Endothelial cell (in vitro differentiated cells): ENCODE results near the gene STRIP1. TPM values are rescaled to one million over a fixed set of nuclear protein-coding genes. Genes with fewer than 3 reads are reported as not detected.

Experiments
- DNase-seq: peaks from one replicate; pipeline ENCODE4 v3.0.0; 2021; ENCODE audit warnings: low spot score
- H3K27ac Mint-ChIP-seq: one replicate; pipeline ENCODE4 v1.8.0; 2021; ENCODE audit warnings: mixed read lengths, inconsistent platforms; ENCODE audit not compliant: unreplicated experiment
- H3K27me3 Mint-ChIP-seq: one replicate; pipeline ENCODE4 v1.8.0; 2021; ENCODE audit warnings: mild to moderate bottlenecking, moderate library complexity, mixed read lengths, inconsistent platforms; ENCODE audit not compliant: unreplicated experiment
- H3K36me3 Mint-ChIP-seq: one replicate; pipeline ENCODE4 v1.8.0; 2021; ENCODE audit warnings: mild to moderate bottlenecking, low read depth, mixed read lengths, inconsistent platforms; ENCODE audit not compliant: unreplicated experiment
- H3K4me1 Mint-ChIP-seq: one replicate; pipeline ENCODE4 v1.8.0; 2021; ENCODE audit warnings: mild to moderate bottlenecking, mixed read lengths, inconsistent platforms; ENCODE audit not compliant: unreplicated experiment
- H3K4me3 Mint-ChIP-seq: one replicate; pipeline ENCODE4 v1.8.0; 2021; ENCODE audit warnings: mild to moderate bottlenecking, mixed read lengths, inconsistent platforms; ENCODE audit not compliant: unreplicated experiment
- H3K9me3 Mint-ChIP-seq: one replicate; pipeline ENCODE4 v1.8.0; 2021; ENCODE audit warnings: mixed read lengths, inconsistent platforms; ENCODE audit not compliant: unreplicated experiment
- CTCF ChIP-seq: fragments of 200-600 bp; sonication (generic); IDR thresholded peaks from one replicate; pipeline ENCODE4 v1.5.0; 2021; ENCODE audit warnings: antibody characterized with exemption; ENCODE audit not compliant: unreplicated experiment
- total RNA-seq: library from RNA; stranded (reverse); fragmentation: NEBNext Ultra II Directional; extraction: Animal tissue kit (Norgen Biotek cat#: 25700); gene quantifications from one replicate; pipeline ENCODE4 v1.2.1, GENCODE V29; 2021; ENCODE audit not compliant: unreplicated experiment

Gene STRIP1
- total RNA-seq, 1 donor from 2014 or later: 65.0 TPM

GRCh38 chr1:110060034-110060661, 25.7 kb downstream of the STRIP1 start:
- Mint-ChIP-seq H3K36me3 (peaks cover 39% of the 10 kb centered on the region), H3K4me1 (peaks cover 61% of the 10 kb centered on the region), H3K27ac (no peak overlapping the region), H3K27me3 (peaks cover 12% of the 10 kb centered on the region), H3K4me3 (no peak overlapping the region), H3K9me3 (no peaks in the 10 kb centered on the region)
- TF ChIP-seq CTCF: peak; percentile 94
- peak; percentile 67 for DNase-seq

- H3K4me3 Mint-ChIP-seq: no peak overlapping the region
- no peak for TF ChIP-seq CTCF
Observed at GRCh38 chr1:110060662-110061060, 26.2 kb downstream of the STRIP1 start.

GRCh38 chr1:110061341-110061740, 26.9 kb downstream of the STRIP1 start:
- peaks cover 34% of the 10 kb centered on the region for H3K36me3 Mint-ChIP-seq
- H3K27me3 Mint-ChIP-seq: peaks cover 19% of the 10 kb centered on the region
- no peak for TF ChIP-seq CTCF
- no peak overlapping the region for H3K4me3 Mint-ChIP-seq
- no peaks in the 10 kb centered on the region for H3K9me3 Mint-ChIP-seq
- H3K4me1 Mint-ChIP-seq: peaks cover 59% of the 10 kb centered on the region
- DNase-seq: no peak
- no peak overlapping the region for H3K27ac Mint-ChIP-seq

More at GRCh38 chr1:110060662-110061060, 26.2 kb downstream of the STRIP1 start:
- Mint-ChIP-seq H3K27ac (no peak overlapping the region), H3K27me3 (peaks cover 14% of the 10 kb centered on the region), H3K9me3 (no peaks in the 10 kb centered on the region), H3K36me3 (peaks cover 35% of the 10 kb centered on the region), H3K4me1 (peaks cover 61% of the 10 kb centered on the region)
- no peak for DNase-seq

- no peak for TF ChIP-seq CTCF
- H3K4me3 Mint-ChIP-seq: peak overlapping the region; percentile 24
- no peak for DNase-seq
- peaks cover 28% of the 10 kb centered on the region for H3K27me3 Mint-ChIP-seq
- peaks cover 30% of the 10 kb centered on the region for H3K36me3 Mint-ChIP-seq
- H3K9me3 Mint-ChIP-seq: no peaks in the 10 kb centered on the region
- peaks cover 50% of the 10 kb centered on the region for H3K4me1 Mint-ChIP-seq
- H3K27ac Mint-ChIP-seq: no peak overlapping the region
Observed at GRCh38 chr1:110062612-110063011, 28.2 kb downstream of the STRIP1 start.

- peaks cover 48% of the 10 kb centered on the region for H3K4me1 Mint-ChIP-seq
- peaks cover 30% of the 10 kb centered on the region for H3K36me3 Mint-ChIP-seq
- no peak for TF ChIP-seq CTCF
- no peak overlapping the region for H3K27ac Mint-ChIP-seq
- no peaks in the 10 kb centered on the region for H3K9me3 Mint-ChIP-seq
- H3K4me3 Mint-ChIP-seq: no peak overlapping the region
- H3K27me3 Mint-ChIP-seq: peaks cover 31% of the 10 kb centered on the region
- no peak for DNase-seq
Observed at GRCh38 chr1:110063781-110064180, 29.4 kb downstream of the STRIP1 start.
